Stomach (tissue), 4 donors: Measurements from ENCODE around the gene SPPL2C.

Experiments
- POLR2A ChIP-seq, 4 donors: fragments of 450-650 bp; IDR thresholded peaks; one replicate each; pipeline ENCODE4 v1.6.1; 2016; ENCODE audit warnings: antibody characterized with exemption in 4 of 4, control low read depth in 2 of 4, mild to moderate bottlenecking in 1 of 4, moderate library complexity in 1 of 4
- POLR2AphosphoS5 ChIP-seq, 3 donors: sonication (generic); formaldehyde crosslinking; IDR thresholded peaks; one replicate each; pipeline ENCODE4 v1.6.1; 2016; ENCODE audit warnings: antibody characterized with exemption in 3 of 3

DNA sequence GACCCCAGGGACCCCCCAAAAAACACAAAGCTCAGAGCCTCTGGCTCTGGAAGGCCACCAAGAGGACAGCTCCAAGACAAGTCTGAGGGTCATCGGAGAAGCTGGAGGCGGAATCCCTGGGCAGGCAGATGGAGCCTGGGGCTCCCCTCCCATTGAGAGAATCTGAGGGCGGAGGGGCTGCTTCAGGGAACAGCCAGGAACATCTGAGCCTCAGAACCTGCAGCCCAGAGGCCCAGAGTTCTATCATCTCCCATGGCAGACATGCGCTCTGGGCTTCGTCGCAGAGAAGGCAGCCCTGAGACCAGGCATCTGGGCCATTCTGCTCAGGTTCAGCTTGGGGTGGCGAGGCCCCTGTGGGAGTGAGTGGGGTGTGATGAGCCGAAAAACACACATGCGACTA, 7.1 kb upstream of the SPPL2C start:
- TF ChIP-seq POLR2A (IDR thresholded peaks at IDR 0.05), result no peak
- TF ChIP-seq POLR2AphosphoS5 (IDR thresholded peaks at IDR 0.05), result no peak
